AG10803 (cell line): ENCODE measurements around the gene SIRT7.

Source experiments
- DNase-seq: peaks from one replicate; pipeline ENCODE4 v3.0.0; 2010; ENCODE audit warnings: low read depth
- H3K4me3 ChIP-seq: 2 replicates; pipeline ENCODE4 v1.5.1; 2011; ENCODE audit warnings: mild to moderate bottlenecking, low read length, control low read depth
- TF ChIP-seq, protein P1 (sequence below): conservative IDR thresholded peaks from 2 replicates; pipeline ENCODE4 v1.5.1; 2011; ENCODE audit warnings: mild to moderate bottlenecking, low read length, control low read depth, inconsistent platforms

The SIRT7 gene

DNA sequence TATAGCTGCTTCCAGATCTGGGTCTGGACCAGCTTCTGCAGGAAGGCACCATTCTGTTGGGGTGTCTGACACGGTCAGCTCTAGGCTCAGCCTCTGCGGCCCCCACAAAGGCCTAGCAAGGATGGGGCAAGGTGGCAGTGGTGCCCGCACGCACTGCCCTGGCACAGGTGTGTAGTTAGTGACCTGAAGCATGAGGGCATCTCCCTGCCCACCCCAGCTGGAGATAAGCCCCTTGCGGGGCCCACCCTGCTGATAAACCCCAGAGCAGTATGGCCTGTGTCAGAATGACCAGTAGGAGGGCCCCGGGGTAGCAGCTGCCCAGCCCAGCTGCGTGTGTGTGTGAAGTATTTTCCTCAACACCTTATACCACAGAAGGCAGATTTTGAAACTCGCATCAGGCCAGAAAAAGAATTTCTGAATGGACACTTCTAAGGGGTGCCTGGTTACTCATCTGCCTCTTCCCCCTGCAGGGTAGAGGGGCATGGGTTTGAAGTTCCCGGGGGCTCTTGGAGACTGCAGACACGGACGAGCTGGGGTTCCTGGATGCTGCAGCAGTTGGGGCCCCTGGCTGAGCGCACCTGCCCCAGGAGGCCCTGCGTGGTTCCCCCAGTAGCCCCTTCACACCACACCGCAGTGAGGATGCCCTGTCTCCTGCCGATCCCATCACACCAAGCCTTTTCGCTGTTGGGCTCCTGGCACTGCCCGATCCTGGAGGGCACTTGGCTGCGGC lies 51.4 kb downstream of the SIRT7 start:
- no peak overlapping the region for H3K4me3 ChIP-seq
- TF ChIP-seq, protein P1, sequence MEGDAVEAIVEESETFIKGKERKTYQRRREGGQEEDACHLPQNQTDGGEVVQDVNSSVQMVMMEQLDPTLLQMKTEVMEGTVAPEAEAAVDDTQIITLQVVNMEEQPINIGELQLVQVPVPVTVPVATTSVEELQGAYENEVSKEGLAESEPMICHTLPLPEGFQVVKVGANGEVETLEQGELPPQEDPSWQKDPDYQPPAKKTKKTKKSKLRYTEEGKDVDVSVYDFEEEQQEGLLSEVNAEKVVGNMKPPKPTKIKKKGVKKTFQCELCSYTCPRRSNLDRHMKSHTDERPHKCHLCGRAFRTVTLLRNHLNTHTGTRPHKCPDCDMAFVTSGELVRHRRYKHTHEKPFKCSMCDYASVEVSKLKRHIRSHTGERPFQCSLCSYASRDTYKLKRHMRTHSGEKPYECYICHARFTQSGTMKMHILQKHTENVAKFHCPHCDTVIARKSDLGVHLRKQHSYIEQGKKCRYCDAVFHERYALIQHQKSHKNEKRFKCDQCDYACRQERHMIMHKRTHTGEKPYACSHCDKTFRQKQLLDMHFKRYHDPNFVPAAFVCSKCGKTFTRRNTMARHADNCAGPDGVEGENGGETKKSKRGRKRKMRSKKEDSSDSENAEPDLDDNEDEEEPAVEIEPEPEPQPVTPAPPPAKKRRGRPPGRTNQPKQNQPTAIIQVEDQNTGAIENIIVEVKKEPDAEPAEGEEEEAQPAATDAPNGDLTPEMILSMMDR, result no peak
- DNase-seq, result no peak

GRCh38 chr17:81865733-81866439 lies 52.1 kb downstream of the SIRT7 start:
- TF ChIP-seq, protein P1, result no peak
- peak; percentile 20 for DNase-seq
- no peak overlapping the region for H3K4me3 ChIP-seq

GRCh38 chr17:81865358-81865732 lies 52.6 kb downstream of the SIRT7 start:
- TF ChIP-seq, protein P1, result no peak
- H3K4me3 ChIP-seq, result no peak overlapping the region
- no peak for DNase-seq

DNA sequence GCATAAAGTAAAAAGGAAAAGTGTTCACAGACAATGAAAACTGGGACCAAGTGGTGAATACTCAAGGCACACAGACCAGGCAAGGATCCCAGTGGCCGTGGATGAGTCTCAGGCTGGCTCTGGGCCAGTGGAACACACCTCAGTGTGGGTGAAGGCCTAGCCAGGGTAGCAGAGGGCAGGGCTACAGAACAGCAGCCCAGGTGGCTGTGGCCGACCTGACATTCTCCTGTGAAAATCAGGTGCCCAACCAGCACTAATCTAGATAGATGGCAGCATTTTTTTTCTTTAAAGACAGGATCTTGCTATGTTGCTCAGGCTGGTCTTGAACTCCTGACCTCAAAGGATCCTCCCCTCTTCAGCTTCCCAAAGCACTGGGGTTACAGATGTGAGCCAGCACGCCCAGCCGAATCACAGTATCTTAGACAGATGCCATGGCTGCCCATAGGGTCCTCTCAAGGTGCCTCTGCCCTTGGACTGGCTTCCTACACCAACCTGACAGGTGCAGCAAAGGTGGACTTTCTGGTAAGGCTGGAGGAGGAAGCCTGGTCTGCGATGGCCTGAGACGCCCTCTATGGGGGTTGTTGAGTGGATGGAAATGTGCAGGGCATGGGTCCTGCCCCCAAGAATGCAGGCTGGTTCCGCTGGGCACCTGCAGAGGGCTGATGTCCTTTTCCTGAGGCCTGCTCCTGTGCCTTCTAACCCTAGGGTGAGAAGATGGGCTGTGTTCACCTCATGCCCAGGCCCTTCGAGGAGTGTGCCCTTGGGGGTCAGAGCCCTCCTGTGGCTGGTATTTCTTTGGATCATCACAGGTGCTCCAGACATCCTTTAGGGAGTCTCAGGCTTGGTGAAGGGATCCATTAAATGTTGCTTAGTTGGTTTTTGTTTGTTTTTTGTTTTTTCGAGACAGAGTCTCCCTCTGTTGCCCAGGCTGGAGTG lies 53.9 kb downstream of the SIRT7 start:
- TF ChIP-seq, protein P1, result no peak
- DNase-seq, result no peak
- H3K4me3 ChIP-seq, result no peak overlapping the region

- no peak overlapping the region for H3K4me3 ChIP-seq
- peak; percentile 53 for DNase-seq
- TF ChIP-seq, protein P1, result no peak
Measured at GRCh38 chr17:81863123-81863675, 54.8 kb downstream of the SIRT7 start.
